Esophagus muscularis mucosa (tissue), 3 donors: ENCODE results near the gene STK4.

Source experiments
- CTCF ChIP-seq, 3 experiments: fragments of 200-600 bp in 2 of 3; fragments of 450-650 bp in 1 of 3; sonication (generic) in 2 of 3; IDR thresholded peaks; one replicate each; pipeline ENCODE4 v1.5.1; 2017 to 2019; ENCODE audit warnings: antibody characterized with exemption in 3 of 3, mild to moderate bottlenecking in 2 of 3, moderate library complexity in 1 of 3
- POLR2AphosphoS5 ChIP-seq, 2 donors: sonication (generic); formaldehyde crosslinking; IDR thresholded peaks; one replicate each; pipeline ENCODE4 v1.6.1; 2017; ENCODE audit warnings: antibody characterized with exemption in 2 of 2

- no peak for TF ChIP-seq CTCF (IDR thresholded peaks at IDR 0.05)
- TF ChIP-seq POLR2AphosphoS5 (IDR thresholded peaks at IDR 0.05), result no peak
Observed at GRCh38 chr20:45049904-45050471, 83.7 kb downstream of the STK4 start.
